ENCODE results near the gene RAE1.

Gene RAE1, protein sequence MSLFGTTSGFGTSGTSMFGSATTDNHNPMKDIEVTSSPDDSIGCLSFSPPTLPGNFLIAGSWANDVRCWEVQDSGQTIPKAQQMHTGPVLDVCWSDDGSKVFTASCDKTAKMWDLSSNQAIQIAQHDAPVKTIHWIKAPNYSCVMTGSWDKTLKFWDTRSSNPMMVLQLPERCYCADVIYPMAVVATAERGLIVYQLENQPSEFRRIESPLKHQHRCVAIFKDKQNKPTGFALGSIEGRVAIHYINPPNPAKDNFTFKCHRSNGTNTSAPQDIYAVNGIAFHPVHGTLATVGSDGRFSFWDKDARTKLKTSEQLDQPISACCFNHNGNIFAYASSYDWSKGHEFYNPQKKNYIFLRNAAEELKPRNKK

DNA sequence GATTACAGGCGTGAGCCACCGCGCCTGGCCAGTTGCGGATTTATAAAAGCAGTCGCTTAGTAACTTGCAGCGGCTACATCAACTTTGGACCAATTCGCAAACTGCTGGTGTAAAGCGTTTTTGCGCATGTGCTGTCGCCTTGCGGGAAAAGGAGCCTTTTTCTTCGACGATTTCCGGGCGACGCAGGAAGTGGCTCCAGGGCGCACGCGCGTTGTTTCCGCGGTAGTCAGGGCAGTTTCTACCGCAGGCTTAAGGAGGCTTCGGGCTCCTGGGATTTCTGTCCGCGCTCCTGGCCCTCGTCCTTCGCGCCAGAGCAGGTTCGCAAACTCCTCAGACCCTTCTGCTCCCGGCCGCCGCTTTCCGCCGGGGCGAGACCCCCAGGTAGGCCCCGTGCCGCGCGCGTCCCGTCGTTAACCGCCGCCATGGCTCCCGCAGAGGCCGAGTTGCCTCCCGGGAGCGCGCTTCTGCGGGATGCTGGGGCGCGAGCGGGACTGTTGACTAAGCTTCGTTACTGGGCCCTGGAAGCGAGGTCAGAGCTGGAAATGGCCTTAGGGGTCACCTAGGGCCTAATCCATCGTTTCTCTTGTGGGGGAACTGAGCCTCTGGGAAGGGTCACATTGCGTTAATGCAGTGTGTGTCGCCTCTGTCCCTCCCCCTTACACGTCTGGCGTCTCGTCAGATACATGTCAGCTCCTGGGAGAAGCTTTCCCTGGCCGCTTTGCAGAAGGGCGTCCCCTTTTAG, at the start of gene RAE1:
Gene RAE1, plus strand, starts transcription at position 214 of the 742 bp plus-strand sequence. CDS start 2,784 bp downstream, outside the sequence.
- in situ Hi-C loops (cut with HindIII; ENCODE audit: low sequenced_read_pairs), result no loop called here

DNA sequence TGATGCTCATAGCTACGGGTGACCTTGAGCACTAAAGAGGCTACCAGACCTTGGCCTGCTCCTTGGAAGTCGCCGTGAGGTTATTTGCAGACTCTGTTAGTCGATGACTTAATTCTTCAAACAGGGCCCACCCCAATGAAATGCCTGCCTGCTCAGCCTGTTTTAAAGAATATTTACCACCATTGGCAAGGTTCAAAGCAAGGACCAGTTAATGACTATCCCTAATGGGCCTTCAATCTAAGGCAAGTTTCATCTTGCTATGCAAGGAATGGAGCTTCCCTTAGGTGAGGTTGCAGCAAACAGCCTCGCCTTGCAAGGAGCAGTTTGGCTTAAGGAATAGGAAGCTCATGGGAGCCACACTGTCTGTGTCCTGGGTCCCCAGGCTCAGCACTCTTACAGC, 44.3 kb upstream of the RAE1 start:
- in situ Hi-C loops (cut with HindIII; ENCODE audit: low sequenced_read_pairs), result no loop called here

DNA sequence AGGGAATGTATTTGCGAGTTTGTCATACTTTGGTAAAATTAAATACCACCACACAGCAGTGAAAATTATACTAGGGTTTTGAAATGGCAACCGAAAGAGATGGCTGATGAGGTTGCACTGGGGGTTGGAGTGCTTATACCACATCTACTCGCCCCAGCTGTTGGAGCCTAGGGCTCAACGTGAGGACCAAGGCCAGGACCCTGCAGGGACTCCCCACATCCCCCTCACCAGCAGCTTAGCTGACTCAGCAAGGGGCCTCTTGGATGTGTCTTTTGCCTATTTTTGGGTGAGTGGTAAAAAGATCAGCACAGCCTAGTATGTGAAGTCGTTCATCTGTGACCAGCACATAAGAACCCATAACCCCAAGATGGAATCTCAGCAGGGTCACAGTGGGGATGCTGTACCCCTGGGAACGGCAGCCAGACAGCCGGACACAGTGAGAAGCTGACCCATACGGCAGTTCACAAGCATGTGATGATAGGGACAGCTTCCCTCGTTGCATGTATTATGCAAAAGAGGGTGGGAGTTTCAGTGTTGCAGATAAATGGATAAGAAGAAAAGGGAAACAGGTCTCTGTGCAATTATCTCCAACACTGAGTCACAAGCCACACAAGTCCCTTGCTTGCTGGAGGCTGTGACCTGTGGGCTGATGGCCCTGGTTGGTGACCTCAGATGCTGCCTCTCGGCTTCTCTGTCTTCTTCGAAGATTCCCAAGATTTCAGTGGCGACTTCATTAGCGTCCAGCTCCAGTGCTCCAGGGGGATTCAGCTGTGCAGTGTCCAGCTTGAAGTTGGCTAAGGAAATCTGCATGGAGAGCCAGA, 42.4 kb upstream of the RAE1 start:
- in situ Hi-C loops (cut with HindIII; ENCODE audit: low sequenced_read_pairs), result no loop called here

DNA sequence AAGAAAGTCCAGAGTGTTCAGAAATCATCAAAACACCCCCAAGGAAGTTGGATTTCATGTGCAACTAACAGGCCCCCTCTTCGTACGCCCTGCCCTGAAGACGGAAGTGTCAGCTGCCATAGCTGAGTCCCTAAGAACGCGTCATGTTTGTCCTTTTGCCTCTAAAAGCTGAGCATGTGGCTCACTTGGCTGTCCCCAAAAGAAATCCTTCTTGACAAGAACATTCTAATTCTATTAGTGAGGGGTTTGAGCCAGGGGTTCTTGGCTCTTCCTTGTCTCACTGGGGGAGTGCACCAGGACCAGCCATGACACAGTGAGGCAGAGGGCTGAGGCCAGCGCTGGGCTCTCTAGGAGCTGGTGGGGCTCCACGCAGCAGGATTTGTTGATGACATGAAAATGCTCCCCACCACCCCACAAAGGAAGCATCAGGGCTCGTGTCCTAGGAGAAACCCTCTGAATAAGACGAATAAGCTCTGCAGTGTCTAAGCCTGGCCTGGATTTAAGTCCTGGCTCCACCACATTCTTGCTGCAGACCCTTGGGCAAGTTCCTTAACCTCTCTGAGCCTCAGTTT, 41.4 kb upstream of the RAE1 start:
- in situ Hi-C loops (cut with HindIII; ENCODE audit: low sequenced_read_pairs), result no loop called here

DNA sequence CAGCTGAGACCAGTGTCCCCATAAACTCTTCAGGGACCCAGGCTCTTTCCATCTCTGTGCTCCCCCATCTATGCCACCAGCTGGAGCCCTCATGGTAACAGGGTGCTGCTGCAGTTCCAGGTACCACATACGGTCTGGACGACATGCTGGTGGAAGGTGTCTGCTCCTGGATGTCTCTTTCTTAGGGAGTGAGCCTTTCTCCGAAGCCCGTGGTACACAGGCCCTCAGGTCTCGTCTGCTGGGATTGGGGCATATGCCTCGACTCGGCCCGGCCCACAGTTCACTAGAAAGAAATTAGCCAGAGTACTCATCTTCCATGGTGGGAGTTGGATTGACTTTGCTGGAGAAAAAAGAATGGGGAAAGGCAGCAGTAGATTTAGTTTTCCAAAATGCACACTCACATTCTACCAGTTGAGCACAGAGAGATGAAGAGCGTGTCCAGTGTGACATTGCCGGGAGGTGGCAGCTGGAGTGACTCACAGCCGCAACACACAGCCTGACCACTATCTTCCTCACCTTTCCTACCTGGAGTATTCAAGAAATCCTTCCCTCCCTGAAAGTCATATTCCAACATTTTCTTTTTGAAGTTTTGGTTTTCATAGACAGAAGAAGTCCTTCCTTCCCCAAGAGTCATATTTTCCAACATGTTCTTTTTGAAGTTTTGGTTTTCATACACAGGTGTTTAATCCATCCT, 40.1 kb upstream of the RAE1 start:
- in situ Hi-C loops (cut with HindIII; ENCODE audit: low sequenced_read_pairs), result no loop called here

DNA sequence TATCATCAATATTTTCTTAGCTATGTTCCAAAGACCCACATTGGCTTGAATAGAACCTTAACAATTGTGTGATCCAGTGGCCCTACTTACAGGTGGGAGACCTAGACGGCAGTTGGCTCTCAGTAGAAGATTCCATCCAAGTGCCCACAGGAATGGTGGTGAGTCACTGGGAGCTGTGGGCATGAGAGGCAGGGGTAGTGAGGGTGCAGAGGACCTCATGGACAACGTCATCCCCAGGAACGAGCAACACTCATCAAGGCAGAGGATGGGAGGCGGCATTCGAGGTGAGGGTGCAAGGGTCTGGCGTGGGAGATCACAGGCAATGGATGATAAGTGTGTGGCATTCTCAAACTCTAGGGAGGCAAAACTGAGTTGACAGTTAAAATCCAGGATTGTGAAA, 38.9 kb upstream of the RAE1 start:
- in situ Hi-C loops (cut with HindIII; ENCODE audit: low sequenced_read_pairs), result no loop called here

DNA sequence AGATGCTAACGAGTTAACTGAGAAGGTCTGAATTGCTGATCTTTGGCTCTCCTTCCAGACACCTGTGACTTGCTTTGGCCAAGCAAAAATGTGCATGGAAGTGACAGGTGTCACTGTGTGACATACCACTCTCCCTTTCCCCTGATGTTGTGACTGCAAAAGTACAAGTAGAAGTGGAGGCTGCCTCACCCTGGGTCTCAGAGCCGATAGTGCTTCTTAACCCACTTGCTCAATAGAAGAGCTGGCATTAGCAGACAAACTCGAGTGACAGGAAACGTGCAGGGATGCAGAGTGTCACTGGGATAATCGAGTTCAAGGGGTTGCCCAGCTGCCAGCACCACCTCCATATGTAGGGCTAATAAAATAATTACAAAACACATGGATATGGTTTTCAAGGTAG, 37.8 kb upstream of the RAE1 start:
- in situ Hi-C loops (cut with HindIII; ENCODE audit: low sequenced_read_pairs), result no loop called here

DNA sequence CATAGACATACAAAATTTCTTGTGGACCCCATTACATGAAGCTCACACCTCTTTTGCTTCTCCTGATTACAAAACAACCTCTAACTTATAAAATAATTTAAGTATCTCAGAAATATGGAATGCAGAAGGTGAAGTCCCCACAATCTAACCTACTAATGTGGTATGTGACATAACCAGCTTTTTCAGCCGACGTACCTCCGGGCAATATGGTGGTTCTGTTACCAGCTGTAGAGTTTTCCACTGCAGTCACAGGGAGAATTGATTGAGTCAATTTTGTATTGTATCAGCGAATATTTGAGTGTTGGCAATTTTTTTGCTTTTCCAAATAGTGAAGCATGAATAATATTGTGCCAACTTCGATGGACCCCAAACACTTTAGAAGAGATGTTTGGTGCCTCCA, 37.1 kb upstream of the RAE1 start:
- in situ Hi-C loops (cut with HindIII; ENCODE audit: low sequenced_read_pairs), result no loop called here

DNA sequence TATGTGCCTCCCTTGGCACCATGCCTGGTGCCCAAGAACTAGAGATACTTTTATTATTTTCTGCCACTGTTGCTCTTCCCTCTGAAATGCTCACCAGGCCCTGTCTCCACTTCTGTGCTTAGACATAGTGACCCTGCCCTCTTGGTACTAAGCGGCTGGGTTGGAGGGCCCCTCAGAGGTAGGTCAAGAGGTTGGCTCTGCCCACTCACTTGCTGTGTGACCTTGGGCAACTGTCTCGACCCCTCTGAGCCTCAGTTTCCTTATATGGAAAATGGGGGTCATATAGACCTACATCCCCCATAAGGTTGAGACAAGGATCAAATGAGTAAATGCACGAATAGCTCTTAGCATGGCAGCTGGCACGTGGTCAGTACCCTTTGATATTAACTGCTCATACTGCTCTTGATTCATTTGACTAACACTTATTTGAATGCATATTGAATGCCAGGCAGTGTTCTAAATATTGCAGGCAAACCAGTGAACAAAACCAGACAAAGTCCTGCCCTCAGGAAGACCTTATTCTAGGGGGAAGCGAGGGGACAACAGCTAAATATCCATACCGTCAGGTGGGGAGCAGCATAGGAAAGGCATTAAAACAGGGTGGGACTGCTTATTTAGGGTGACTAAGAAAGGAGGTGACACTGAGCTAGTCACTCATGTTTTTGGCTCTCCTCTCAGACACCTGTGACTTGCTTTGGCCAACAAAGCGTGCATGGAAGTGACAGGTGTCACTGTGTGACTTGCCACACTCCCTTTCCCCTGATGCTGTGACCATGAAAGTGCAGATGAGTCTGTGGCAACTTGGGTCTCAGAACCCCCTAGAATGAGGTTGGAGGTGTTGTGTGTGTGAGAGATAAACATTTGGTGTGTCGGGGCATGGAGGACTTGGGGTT, 35.7 kb upstream of the RAE1 start:
- in situ Hi-C loops (cut with HindIII; ENCODE audit: low sequenced_read_pairs), result no loop called here

DNA sequence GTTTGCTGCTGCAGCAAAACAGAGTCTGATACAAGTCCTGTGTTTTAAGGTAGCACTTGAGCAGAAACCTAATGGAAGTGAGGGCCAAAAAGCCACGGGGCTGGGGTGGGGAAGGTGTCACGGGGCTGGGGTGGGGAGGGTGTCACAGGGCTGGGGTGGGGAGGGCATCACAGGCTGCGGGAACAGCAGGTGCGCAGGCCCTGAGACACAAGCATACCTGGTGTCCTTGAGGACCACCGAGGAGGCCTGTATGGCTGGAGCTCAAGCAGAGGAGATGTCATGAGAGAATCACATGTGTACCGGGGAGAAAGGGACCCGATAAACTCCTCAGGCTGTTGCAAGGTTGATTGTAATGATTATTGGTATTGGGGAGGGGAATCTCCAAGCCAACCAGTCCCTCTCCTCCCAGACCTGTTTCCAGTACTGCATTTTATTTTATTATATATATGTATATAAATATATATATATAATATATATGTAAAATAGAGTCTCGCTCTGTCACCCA, 35.0 kb upstream of the RAE1 start:
- in situ Hi-C loops (cut with HindIII; ENCODE audit: low sequenced_read_pairs), result no loop called here

DNA sequence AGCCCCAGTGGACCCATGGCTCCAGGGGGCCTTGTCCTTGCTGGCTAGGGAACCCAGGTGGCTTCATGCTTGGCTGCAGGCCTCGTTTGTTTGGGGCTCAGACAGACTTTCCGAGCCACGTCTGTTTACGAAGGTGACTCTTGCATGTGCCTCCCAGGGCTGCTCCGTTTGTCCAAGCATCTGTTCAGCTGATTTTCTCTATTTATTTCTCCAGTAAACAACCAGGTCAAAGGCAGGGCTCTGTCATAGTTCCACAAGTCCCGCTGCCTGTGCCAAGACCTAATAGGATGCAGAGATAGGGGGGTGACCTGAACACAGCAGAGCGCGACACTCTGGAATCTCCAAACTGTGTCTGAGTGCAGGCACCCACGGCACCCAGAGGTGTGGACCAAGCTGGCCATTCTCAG, 34.3 kb upstream of the RAE1 start:
- in situ Hi-C loops (cut with HindIII; ENCODE audit: low sequenced_read_pairs), result no loop called here

DNA sequence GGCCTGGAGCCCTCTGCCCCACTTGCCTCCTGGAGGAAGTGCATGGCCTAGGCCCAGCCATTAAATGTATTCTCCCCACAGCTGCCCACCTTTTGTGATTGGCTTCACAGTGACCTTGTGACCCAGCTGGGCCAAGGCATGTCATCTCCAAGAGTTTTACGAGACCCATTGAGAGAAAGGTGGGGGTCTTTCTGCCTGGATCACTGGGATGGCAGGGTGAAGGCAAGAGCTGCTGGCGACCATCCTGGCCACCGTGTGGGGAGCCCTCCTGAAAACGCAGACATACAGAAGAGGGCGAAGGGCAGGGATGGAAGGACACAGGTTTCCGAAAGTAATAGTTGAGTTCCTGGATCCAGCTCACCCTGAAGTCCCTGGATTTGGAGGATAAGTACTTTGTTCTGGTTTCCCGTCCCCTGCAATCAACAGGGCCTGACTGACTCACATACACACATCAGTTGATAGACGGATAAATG, 33.7 kb upstream of the RAE1 start:
- in situ Hi-C loops (cut with HindIII; ENCODE audit: low sequenced_read_pairs), result no loop called here

DNA sequence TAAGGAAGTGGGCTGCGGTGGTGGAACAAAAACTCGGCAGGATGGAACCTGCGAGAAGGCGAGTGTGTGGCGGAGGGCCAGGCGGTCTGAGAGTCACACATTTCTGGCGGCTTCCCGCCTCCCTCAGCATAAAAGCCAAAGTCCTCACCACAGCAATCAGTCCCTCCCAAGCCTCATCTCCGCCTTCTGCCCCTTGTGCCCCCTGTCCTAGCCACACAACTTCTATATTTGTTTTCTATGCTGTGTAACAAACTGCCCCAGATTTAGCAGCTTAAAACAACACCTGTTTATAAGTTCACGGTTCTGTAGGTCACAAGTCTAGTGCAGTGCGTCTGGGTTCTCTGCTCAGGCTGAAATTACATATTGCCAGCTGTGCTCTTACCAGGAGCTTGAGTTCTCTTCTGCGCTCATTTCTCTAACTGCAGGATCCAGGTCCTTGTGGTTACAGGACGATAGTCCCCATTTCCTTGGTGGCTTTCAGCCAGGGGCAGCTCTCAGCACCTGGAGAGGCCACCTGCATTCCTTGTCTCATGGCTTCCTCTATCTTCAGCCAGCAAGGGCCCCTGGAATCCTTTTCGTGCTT, 33.2 kb upstream of the RAE1 start:
- in situ Hi-C loops (cut with HindIII; ENCODE audit: low sequenced_read_pairs), result no loop called here

DNA sequence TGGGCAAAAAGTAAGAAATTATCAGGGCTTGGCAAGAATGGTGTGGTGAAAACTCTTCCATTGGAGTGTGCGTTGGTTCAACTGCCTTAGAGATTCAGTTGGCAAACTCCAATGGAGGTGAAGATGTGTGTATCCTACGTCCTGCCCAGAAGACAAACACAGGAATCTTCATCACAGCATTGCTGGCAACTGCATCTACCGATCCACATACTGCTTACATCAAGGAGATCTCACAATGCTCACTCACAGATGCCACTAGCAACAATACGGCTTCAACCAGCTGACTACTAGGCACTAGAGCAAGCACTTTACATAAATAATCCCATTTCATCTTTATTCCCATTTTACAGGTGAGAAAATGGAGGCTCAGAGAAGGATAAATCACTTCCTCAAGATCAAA, 31.5 kb upstream of the RAE1 start:
- in situ Hi-C loops (cut with HindIII; ENCODE audit: low sequenced_read_pairs), result no loop called here

DNA sequence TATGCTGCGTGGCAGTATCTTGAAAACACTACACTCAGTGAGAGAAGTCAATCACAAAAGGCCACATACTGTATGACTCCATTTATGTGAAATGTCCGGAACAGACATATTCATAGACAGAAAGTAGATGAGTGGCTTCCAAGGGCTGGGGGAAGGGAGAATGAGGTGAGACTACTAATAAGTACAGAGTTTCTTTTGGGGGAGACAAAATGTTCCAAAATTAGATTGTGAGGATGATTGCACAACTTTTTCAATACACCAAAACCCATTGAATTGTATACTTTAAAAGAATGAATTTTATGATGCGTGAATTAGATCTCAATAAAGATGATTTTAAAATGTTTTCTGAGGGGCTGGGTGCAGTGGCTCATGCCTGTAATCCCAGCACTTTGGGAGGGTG, 30.7 kb upstream of the RAE1 start:
- in situ Hi-C loops (cut with HindIII; ENCODE audit: low sequenced_read_pairs), result no loop called here

DNA sequence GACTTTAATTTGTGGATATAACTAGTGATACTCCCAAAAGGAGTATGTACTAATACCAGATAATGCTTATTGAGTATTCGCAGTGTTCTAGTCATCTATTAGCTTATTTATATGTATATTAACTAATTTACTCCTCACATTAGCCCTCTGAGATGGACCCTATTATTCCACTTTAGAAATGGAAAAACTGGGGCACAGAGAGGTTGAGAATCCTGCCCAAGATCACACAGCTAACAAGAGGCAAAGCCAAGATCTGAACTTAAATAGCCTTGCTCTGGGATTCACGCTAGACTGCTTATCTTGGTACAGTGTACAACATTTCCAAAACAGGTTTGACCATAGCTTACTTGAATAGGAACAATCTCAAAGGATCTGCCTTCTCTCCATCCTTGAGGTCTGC, 29.9 kb upstream of the RAE1 start:
- in situ Hi-C loops (cut with HindIII; ENCODE audit: low sequenced_read_pairs), result no loop called here

DNA sequence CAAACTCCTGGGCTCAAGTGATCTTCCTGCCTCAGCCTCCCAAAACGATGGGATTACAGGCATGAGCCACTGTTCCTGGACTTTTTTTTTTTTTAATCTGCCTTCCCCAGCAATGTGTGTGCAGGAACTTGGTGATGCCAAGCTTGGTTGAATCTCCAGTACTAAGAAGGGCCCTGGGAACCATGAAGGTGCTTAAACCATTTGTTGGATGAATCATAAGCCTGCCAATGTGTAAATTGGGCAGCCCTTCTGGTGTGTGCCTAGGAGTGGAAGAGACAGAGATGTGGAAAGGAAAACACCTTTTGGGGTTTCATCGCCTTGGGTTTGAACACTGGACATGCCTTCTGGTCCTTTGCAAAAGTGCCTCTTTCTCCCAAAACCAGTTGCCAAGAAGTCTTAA, 28.6 kb upstream of the RAE1 start:
- in situ Hi-C loops (cut with HindIII; ENCODE audit: low sequenced_read_pairs), result no loop called here

DNA sequence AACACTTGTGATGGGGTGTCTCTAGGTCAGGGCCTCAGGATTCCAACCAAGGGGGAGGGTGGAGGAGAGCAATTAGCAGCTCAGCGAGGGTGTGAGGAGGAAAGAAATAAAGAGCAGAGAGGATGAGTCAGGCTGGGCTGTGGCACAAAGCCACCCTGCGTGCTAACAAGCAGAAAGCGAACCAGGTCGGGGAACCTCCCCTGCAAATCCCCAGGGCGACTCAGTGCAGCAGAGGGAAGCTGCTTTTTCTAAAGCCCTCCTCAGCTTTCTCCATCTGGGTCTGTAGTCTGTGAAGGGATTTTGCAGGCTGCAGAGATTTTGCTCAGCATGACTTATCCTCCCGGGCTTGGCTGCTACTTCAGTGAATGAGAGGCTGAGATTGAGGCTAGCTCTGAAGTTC, 28.0 kb upstream of the RAE1 start:
- in situ Hi-C loops (cut with HindIII; ENCODE audit: low sequenced_read_pairs), result no loop called here

Data from endothelial cell of hepatic sinusoid (primary cell).